HG03442 (cell line): Measurements from ENCODE around the gene PDE4D.

Experiments
- ATAC-seq: cut with Tn5 transposase; IDR thresholded peaks from one replicate; pipeline ENCODE4 v1.9.1; 2021; ENCODE audit warnings: mild to moderate bottlenecking, moderate library complexity; ENCODE audit not compliant: unreplicated experiment

The PDE4D gene

DNA sequence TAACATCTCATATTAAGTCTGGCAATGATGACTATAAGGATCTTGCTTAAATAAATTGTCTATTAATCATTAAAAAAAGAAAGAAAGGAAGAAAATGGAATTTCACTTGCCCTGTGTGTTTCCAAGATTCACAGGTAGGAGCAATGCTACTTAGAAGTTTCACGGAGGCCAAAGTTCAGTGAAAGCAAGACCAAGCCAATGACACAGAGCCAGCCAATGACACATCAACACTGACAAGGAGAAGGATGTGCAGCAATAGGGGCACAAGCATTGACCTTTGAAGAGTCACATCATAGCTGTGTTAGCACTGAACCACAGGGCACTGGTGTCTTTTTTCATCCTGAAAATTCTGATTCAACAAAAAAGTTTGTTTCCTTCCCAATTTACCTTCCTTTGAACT is 364.3 kb downstream of the PDE4D start:
- no peak for ATAC-seq

DNA sequence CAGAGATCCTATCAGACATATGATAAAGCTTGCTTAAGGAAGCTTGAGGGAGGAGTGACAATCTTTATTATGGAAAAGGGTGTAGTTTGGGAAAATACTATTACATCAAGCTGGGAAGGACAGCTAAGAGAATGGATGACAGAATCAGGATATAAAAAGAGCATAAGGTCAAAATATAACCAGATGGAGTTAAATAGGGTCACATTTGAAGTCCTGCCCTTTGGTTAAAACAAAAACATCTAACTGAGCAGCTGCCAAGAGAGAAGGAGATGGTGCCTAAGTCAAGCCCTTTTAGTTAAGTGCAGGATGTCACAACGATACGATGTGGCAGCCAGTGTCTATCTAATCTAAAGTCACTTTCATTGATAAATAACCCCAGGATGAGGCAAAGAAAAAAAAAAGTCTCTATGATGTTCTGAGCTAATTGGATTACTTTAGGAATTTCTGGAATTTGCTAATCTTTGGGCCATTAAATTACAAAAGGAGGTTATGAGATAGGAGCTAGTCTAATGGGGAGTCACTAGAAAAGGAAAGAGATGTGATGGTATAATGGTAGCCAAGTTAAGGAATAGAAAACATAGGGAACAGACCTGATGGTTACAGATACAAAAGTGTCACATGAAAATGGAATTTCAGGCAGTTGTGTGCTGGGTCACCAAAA is 365.2 kb downstream of the PDE4D start:
- no peak for ATAC-seq

DNA sequence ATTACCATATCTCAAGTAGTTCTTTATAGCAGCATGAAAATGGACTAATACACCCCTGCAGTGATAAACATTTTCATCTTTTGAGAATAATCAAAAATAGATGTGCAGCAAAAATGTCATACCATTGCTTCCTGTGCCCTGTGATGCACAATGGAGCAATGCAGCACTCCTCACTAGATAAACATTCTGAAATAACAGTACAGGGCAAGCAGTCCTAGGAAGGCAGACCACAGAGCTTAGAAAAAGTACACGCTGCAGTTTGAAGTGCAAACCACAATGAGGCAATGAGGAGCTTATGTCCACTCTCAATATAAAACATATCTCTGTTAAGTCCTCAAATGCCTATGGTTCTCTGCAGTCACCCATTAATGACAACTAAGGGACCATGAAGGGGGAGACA is 367.6 kb downstream of the PDE4D start:
- no peak for ATAC-seq

DNA sequence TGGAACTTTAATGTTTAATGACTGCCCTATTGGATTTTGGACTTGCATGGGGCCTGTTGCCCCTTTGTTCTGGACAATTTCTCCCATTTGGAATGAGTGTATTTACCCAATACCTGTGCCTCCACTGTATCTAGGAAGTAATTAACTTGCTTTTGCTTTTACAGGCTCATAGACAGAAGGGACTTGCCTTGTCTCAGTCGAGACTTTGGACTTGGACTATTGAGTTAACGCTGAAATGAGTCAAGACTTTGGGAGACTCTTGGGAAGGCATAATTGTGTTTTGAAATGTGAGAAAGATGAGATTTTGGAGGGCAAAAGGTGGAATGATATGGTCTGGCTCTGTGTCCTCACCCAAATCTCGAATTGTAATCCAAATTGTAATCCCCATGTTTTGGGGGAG is 368.2 kb downstream of the PDE4D start:
- no peak for ATAC-seq

DNA sequence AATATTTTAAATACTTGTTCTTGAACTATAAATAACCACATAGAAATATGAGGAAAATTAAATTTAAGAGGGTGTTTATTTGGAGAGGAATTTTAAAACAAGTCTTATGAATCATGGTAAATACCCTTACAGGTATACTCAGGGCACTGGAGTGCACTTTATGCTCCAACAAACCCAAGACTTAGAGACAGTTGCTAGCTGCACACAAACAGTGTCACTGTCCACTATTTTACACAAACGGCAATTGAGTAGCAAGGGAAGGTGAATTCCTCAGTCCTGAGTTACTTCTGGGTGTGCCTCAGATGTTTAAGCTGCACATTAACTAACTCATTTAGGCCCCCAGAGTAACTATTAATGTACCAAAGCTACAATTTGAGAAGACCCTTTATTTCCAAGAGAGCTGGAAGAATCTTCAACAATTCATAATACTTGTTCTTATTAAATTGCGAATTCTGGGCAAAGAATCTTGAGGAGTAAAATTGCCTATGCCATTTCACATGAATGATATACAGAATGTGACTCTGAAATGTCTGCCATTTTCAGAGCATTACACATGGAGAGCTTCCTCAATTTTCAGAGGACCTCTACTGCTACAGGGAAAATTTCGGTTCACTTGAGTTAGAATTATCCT is 371.2 kb downstream of the PDE4D start:
- no peak for ATAC-seq

DNA sequence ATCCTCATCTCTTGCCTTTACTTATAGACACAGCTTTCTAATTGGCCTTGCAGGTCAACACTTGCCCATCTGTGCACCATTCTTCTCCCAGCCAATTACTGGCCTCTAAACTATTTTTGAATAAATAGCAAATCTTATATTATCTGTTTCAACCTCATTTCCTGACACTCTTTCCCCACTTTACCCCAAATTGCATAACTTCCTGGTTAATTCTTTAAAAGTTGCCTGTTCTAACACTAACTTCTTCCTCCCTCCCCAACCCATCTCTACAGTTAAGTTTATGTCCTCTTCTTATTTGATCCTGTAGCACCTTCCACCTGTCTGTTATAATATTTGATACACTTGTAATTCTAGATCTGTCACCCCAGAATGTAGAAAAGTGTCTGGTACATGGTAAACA is 372.1 kb downstream of the PDE4D start:
- ATAC-seq, result no peak

DNA sequence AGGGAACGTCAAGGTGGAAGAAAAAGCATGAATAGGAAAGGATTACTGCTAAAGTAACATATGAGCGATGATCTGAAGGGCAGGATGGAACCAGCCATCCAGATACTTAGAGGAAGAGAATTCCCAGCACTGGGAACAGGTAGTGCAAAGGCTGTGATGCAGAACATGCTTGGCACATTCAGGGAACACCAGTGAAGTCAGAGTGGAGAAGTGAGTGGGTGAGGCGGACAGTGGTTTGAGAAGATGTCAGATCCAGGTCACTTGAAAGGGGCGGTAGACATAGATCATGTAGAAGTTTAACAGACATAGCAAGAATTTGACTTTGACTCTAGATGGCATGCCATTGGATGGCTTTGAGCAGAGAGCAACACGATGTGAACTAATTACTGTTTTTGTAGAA is 374.2 kb downstream of the PDE4D start:
- ATAC-seq, result no peak

DNA sequence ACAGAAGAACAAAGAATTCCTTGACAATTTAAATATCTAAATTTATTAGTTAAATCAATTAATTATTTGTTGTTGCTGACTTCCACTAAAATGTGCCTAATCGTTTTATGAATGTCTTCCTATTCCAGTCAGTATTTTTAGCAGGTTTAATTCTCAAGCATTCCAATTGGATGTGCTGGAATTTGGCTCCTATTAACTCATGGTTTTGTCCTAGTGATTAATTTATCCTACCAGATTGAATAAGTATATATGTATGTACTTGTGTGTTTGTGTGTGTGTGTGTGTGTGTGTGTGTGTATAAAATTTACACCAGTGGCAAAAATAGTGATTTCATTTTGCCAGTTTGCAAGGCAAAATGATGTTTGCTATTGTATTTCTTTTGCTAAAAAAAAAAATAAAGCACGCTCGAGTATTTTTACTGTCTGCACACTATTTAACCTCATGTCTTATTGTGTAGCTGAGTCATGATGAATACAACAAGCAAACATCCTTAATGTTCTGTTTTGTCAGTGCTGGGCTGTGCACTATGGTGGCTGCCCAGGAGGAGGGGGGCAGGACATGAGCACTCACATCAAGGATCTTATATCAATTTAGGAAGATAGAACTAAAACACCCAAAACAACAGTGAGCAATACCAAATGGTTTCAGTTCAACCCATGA is 375.5 kb downstream of the PDE4D start:
- no peak for ATAC-seq

DNA sequence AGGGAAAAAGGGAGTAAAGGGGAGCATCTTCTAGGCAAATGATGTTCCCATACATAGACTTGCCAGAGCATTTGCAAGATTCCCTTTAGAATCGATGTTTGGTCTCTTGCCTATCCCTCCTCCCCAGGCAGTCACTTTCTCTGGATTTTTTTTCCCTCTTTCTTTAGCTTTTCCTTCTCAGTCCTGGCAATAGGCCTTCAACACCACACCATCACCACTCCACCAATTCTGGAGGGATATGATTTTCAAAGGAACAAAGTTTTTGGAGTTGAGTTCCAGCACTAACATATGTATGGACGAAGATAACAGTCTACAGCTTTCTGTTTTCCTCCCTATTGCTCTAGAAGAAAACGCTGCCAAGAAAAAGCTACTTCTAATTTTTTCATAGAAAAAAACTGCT is 377.4 kb downstream of the PDE4D start:
- no peak for ATAC-seq

DNA sequence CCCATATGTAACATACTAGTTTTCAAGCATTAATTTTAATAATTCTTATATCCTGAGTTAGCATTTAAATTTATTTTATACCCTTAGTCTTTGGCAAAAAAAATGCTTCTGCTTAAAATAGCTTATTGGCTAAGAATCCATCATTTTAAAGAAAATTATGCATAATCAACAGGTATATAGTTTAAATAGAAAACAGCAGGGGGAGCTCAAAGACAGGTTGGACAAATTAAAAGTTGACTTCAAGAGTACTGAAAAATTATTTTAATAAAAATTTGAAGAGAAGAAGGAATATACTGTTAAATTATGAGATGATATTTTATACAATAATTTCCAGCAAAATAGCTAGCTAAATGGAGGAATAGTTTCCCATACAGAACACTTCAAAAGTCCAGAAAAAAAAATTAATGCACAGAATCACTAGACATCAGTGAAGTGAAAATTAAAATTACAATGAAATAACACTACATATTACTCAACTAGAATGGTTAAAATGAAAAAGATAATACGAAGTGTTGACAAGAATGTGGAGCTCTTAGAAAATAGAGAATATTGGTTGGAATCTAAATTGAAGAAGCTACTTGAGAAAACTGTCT is 387.1 kb downstream of the PDE4D start:
- ATAC-seq, result no peak

DNA sequence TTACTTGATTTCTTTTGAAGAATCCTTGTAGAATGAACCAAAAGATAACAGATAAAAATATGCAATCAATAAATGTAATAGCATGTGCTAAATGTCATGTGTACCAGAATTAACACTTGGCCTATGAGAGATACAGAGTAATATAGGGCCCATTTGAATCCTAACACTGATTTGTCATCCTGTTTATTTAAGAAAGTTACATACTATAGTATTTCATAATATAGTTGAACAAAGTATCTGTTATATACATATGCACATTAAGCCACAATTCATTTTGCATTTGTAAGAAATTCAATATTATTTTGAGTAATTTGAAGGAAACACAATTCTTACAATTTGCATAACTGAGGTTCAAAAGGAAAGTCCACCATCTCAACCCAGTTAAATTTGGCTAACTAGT is 389.5 kb downstream of the PDE4D start:
- no peak for ATAC-seq

DNA sequence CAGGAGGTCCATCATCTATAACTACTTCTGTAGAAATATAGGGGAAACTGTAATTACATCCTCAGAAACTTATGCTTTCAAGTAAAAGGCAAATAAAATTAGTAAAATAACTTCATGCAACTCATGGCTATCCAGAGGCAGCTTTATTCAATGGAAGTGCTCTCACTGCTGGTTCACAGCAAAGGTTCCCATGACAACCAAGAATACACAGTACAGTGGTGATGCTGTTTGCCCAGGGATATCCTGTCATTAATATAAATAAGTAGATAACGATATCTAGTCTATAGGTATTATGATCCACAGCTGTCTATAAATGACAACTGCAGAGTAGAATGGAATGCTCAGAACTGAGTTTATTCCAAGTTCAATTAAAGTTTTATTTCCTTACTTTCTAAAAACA is 390.3 kb downstream of the PDE4D start:
- ATAC-seq, result no peak

DNA sequence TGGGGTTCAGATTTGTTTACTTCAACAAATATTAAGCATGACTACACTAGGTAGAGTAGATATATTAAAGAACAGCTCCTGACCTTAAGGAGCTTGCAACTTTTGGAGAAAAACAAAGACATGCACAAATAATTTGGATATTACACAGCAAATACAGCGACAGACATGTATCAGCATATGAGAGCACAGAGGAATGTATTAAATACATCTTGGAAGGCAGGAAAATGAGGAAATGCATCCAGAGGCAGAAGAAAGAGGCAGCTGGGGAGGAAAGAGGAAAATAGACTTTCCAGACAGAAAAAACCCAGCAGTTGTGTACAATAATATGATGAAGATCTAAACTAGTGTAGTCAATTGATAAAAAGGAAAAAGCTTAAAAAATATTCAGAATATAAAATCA is 392.2 kb downstream of the PDE4D start:
- no peak for ATAC-seq

DNA sequence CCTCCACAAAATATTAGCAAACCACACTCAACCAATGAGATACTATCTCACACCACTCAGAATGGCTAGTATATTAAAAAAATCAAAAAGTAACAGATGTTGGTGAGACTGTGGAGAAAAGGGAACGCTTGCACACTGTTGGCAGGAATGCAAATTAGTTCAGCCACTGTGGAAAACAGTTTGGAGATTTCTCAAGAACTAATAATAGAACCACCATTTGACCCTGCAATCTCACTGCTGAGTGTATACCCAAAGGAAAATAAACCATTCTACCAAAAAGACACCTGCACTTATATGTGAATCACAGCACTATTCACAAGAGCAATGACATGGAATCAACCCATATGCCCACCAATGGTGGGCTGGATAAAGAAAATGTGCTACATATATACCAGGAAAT is 393.5 kb downstream of the PDE4D start:
- no peak for ATAC-seq

DNA sequence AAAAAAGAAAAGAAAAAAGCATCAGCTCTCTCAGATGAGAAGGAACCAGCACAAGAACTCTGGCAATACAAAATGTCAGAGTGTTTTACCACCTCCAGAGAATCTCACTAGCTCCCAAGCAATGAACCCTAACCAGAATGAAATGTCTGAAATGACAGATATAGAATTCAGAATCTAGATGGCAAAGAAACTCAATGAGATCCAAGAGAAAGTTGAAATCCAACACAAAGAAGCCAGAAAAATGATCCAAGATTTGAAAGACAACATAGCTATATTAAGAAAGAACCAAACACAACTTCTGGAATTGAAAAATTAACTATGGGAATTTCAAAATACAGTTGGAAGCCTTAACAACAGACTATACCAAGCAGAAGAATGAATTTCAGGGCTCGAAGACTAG is 396.3 kb downstream of the PDE4D start:
- no peak for ATAC-seq

DNA sequence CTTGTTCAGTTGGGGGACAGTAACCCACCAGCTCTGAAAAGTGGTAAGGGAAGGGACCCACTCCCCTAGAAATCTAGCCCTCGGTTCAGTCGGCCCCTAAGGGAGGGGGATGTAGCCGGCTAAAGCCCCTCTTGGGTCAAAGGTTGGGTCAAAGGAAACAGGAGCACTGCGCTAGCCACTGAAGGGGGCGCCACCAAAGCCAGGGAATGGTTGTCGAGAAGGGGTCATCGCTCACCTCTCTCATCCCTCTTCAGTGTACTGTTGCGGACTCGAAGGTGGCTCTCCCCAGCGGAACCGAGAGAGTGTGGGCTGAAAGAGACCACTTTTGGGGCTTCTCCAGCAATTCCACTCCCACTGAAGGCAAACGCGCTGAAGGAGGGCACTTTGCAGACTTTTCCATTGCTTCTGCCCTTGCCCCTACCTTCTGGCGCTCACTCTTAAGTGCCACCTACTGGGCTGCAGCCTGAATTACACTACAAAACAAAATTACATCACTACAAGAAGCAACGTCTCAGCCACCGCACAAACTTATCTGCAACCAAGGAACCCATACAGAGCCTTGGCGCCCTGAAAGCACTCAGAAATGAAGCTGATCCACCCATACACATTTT is 396.9 kb downstream of the PDE4D start:
- ATAC-seq, result peak; percentile 59

DNA sequence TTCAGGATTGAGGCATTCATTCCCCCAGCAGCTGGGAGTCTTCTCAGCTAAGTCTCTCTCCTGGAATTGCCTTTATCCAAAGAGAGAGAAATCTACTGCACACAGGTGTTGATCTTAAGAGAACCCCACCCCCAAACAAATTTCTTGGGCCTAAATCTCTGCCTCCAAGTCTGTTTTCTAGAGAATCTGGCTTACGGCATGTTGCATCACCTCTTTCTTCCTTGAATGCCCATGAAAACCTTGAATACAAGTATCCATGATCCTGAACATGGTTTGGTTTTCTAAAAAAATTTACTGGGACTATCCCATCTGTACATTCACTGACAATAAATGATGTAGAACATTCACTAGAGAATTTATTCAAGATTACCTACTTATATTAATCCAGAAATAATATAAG is 401.6 kb downstream of the PDE4D start:
- no peak for ATAC-seq

DNA sequence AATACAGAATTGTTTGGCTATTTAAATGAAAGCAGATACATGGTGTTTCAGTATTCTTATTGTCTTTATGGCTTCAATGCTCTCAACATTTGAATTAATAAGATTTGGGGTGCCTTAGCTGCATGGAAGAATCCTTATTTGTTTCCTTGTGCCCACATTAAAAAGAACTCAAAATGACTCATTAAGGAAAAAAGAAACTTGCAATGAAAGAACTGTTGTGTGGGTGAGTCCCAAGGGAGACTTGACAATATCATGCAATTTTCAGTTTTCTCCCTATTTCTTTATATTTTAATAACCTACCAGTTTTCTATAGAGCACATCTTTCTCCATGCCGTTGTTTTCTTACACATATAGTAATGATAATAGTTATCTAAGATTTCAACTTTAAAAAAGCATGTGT is 404.0 kb downstream of the PDE4D start:
- no peak for ATAC-seq

DNA sequence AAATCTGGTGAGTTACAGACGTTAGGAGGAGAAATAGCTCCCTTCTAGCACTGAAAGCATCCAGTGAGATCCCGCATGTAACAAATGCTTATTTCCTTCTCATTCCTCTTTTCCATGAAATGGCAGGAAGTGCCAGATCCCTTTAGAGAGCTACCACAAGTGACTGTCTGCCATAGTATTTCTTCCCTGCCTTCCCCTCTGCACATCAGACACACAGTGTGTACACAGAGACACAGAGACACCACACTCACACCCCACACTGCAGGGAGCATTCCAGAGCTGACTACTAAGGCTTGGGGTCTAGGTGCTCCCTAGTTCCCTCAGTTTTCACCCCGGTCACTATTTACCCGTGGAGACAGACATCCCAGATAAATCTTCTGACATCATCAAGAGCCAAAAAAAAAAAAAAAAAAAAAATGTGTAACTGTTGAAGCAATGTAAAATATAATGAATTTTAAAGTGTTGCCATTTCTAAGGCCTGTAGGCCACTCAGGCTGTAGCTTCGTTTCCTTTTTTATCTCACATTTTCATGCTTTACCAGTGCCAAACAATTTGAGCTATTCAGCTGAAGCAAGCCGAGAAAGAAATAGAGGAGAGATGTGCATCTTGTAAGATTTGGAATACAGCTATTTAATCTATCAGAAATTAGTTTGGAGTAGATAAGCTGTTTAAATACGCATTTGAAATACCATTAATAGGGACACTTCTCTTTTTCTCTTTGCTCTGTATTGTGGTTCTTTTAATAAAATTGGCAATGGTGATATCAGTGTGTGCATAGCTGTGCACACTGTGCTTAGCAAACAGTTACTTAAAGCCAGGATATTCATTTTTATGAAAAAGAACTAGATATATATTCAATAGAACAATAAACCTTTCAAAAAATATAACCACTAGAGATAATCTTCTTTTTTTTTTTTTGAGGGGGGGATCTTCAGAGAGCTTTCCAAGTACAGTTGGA is 405.5 kb downstream of the PDE4D start:
- no peak for ATAC-seq

DNA sequence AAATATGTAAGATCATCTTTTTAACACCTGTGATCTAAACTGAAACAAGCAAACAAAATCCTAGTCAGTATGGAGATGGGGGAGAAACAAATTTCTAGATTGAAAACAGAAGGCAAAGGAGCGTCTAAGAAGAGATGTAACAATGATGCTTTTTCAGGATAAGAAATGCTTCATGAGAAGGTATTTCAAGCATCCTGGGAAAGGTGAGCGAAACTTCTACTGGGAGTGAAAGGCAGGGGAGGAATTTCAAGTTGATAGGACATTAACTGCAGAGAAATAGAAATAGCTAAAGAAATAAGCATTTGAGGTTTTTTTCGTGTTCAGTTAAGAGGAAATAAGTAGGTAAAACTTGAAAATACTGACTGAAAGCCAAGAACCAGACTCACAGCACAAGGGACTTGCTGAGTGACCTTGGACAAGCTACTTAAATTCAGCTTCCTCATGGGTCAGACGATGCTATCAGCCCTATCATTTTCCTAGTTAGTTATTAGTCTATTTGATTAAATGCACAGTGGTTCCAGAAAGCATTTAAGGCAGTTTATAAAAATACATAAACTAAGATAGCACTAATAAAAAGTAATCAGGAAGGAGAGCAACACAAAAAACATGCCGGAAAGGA is 406.3 kb downstream of the PDE4D start:
- no peak for ATAC-seq
